Stimulated activated CD4-positive, alpha-beta T cell treated with anti-CD3 and anti-CD28 coated beads, Interleukin-1b, Interleukin-23, amount 100 ng/mL, for 4 hours (primary cell): ENCODE data around the gene AOC1.
"Not testable (repeated sequence)": the region's sequence is repeated elsewhere in the genome, so short reads cannot be mapped to it uniquely, and the experiment has no call there.

Experiments
- DNase-seq, 2 donors: peaks; one replicate each; pipeline ENCODE4 v3.0.0-alpha.2; 2020; ENCODE audit warnings: low read depth in 2 of 2

Gene AOC1

DNA sequence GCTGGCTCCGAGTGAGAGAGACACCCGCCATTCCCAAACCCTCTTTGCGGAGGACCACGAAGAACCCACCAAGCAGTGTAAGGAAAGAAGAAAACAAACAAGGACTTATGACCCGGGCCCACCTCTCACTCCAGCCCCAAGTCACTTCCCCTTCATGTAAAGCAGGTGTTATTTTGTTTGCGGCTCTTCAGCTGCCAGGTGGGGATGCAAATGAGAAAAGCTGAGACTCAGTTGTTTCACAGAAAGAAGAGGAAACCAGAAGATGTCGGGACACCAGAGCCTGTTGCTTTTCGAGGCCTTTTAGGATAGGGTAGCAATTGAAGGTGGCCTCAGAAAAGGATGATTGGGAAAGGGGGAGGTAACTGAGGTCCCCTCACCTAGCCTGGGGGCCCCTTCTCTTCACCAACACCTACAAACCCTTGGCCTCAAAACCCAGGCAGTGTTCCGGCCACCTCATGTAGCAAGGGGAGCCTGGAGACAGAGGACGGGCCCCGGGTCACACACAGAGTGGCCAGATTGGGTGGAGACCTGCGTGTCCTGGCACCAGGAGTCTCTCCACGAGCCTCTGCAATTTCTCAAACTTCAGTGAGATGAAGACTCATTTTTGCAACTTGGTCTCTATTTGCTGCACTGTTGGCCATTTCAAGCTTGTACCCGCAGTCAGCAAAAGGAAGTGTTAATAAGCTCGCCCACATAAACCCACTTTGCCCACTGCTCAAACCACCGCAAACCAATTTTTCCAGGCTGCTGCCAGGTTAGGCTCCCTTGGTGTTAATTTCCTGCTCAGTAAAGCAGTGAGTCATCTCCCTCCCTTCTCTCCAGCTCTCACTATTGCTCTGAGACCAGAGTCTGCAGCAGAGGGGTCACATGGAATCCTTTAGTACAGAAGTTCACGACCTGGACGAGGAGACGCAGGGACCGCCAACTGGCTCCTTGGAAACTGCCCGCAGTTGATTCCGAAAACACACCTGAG lies 45.5 kb downstream of the AOC1 start:
- no peak for DNase-seq

DNA sequence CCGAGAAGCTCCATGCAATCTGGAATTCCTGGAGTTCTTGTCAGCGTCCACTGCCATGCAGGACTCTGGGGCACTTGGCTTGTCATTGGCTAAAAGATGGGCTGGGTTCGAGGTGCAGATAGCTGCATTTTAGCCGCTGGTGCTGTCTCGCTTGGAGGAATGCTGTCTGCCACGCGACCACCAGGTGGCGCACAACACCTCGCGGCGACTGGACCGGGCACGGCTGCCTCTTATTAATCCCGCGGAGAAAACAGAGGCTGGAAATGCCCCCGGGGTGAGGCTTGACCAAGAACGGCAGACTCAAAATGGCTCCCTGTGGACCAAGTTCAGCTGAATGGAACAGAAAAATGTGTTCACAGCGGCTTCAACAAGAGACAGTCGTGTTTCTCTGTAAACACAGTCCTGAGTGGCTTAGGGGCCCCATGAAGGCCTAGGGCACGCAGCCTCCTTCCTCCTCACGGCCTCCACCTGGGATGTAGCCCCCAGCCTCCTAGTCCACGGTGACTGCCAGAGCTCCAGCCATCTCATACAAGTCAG lies 46.2 kb downstream of the AOC1 start:
- DNase-seq: peak; percentile 77 to 81

DNA sequence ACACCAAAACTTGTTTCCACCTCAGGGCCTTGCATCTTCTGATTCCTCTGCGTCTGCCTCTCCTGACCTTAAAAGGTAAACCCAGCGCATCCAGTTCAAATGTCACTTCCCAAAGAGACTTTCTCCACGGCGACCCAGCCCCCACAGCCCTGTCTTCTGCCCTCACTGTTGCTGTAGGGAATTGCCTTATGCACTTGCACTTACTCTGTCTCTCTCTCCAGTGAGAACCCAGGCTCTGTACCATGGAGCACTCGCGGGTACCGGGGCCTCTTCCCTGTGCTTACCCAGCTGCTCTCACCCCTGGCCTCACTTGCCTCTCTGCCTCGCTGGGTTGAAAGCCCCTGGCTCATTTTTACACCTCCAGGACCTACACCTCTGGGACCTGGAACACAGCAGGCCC lies 48.4 kb downstream of the AOC1 start:
- no peak for DNase-seq

DNA sequence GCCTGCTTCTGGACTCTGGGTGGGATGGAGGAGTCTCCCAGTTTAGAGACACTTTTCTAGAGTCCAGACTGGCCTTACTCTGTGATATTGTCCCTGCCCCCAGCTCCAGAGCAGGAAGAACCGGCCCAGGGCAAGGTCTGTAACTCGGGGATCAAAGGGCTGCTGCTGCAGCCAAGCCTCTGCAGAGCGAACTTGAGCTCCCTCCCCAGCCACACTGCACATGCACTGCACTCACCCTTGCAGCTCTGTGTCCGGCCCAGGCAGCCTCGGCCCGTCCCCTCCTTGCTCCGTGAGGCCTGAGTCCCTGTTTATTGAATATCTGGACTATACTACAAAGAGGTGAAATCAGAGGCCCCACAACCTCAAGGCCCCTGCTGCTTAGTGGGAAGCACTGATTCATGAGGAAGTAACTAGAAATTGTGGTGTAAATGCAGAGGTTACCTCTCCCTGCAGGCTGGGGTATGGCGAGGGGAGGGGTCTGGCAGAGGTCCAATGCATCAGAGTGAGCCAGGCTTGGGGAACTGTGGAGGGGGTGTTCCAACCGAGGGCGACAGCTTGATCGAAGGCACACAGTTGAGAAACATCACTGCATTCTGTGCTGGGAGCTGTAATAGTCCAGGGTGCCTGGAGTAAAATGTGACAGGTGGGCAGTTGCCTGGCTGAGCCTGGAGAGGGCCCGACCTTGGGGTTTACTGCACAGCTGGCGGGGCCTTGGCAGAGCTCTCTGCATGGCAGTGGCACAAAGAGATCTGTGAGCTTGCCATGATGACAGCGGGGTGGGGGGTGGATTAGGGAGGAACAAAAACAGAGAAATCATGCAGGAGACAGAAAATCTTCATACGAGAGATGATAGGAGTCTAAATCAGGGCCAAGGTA lies 49.1 kb downstream of the AOC1 start:
- DNase-seq: no peak

DNA sequence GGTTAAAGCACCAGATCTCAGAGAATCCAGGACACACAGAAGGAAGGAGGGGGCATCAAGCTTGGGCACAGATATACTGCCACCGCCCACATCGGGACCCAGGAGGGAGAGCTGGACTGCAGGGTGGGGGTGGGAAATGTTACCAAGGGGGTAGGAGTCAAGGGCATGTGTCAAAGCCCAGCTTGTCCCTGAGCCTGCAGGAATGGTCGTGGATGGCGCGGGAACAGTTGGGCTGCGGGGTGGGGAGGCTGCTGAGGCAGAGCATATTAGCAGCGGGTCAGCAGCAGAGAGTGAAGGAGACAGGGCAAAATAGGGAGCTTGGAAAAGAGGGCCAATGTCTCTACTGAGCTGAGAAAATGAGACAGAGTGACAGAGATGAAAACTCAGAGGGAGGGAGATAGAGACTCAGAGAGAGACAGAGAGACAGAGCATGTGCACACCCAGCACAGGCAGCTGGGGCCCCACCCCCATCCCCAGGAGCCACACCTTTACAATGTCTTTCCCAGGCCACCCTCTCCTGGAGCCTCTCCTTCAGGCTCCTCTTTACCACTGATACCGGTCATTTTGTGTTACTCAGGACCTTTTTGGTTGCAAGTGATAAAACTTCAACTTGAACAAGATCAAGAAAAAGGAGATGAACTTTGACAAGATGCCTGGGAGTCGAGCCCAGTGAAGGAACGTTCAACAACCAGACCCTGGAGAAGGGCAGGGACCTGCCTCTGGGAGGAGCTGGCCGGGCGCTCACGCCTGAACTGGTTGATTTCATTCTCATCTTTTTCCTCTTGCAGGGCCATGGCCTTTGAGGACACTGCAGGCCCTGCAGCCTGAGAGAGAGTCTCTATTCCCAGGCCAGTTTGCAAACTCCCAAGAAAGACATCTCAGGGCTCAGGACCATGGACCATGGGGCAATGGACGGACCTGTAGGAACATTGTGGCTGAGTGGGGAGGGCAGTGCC lies 50.0 kb downstream of the AOC1 start:
- no peak for DNase-seq

DNA sequence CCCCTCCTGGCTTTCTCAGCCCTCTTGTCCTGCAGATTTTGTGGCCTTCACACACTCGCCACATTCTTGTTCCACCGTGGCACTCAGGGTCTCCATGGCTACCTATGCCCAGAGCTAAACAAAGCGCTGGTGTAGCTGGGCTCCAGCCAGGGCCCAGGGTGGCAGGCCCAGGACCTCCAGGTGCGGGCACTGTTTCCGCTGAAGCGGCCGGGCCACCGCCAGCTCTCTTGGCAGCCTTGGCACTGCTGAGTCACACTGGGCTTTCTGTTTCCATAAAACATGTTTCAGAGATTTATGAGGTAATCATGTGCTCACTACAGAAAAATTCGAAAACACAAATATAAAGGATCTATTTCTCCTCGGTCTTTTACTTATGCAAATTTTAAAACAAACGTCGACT lies 51.3 kb downstream of the AOC1 start:
- no peak for DNase-seq

DNA sequence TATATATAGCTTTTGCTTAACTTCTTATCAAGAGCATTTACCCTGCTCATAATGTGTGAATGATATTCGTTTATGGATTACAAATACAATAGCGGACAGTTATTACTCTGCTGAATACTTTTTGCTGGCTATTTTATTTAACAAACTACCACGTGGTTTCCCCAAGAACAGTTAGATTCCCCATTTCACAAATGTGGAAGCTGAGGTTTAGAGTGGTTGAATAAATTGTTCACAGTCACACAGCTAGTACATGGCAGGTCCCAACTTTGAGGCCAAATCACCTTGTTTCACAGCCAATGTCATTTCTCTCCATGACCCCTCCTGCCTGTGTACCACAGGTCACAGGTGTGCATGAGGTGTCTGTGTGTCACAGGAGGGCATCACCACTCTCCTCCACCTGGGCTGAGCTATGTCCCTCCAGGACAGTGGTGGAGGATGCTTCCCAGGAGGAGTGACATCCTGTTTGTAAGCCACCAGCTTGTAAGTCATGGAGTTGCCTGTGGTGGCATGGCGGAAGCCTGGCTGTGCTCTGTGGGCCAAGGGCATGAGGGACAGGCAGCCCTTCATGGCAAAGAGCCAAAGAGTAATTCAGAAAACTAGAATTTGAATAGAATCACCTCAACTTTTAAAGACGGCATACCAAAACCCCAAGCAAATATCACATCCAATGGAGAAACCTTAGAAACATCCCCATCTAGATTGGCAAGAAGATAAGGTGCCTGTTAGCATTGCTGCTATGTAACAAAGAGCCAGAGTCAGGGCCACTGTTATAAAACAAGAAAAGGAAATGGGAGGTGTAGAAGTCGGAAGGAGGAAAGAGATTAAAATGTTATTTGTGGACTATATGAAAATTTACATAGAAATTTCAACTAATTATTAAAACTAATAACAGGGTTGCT lies 51.9 kb downstream of the AOC1 start:
- no peak for DNase-seq

DNA sequence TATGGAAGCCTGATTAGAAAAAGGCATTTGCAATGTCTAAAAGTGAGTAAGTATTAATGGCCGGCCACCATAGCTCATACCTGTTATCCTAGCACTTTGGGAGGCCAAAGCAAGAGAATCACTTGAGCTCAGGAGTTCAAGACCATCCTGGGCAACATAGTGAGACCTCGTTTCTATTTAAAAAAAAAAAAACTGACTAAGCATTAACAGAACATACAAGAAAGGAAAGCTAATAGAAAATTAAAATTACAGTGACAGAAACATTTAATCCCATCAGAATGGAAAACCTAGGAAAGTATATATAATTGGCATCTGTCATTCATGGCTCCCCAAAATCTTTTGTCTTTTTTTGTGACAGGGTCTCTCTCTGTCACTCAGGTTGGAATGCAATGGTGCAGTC lies 55.9 kb downstream of the AOC1 start:
- DNase-seq: no peak

DNA sequence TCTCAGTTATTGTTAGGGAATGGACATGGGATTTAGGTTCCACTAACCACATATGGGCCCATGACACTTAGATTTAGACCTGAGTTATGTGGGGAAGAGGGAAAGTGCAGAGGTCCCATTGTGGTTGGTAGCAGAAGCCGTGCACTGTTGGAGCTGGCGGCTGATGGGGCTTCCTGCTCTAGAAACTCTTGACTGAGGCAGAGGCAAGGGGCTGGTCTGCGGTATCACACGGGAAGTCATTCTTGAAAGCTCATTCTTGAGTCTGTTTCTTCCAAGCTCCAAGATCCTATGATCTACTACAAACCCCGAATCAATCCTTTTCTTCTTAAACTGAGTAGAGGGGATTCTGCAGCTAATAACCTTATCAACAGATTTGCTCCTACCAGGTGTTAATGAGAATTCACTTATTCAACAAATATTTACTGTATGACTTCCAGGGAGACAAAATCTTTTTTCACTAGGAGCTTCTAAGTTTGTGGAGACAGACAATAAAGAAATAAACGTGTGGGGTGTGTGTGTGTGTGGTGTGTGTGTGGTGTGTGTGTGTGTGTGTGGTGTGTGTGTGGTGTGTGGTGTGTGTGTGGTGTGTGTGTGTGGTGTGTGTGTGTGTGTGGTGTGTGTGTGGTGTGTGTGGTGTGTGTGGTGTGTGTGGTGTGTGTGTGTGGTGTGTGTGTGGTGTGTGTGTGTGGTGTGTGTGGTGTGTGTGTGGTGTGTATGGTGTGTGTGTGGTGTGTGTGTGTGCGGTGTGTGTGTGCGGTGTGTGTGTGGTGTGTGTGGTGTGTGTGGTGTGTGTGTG lies 57.1 kb downstream of the AOC1 start:
- DNase-seq: no peak

DNA sequence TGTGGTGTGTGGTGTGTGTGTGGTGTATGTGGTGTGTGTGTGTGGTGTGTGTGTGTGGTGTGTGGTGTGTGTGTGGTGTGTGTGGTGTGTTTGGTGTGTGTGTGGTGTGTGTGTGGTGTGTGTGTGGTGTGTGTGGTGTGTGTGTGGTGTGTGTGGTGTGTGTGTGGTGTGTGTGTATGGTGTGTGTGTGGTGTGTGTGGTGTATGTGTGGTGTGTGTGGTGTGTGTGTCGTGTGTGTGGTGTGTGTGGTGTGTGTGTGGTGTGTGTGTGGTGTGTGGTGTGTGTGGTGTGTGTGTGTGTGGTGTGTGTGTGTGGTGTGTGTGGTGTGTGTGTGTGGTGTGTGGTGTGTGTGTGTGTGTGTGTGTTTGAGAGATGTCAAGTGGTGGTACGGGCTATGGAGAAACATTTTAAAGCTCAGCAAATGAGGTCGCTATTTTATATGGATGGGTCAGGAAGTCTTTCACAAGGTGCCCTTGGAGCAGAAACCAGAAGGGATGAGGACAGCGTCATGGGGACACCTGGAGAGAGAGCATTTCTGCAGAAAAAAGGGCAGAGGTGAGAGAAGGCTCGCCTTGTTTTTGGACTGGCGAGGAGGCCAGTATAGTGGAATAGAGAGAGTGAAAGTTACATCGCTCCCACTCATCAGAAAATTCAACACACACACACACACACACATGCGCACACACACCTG lies 58.1 kb downstream of the AOC1 start:
- not testable (repeated sequence) for DNase-seq

DNA sequence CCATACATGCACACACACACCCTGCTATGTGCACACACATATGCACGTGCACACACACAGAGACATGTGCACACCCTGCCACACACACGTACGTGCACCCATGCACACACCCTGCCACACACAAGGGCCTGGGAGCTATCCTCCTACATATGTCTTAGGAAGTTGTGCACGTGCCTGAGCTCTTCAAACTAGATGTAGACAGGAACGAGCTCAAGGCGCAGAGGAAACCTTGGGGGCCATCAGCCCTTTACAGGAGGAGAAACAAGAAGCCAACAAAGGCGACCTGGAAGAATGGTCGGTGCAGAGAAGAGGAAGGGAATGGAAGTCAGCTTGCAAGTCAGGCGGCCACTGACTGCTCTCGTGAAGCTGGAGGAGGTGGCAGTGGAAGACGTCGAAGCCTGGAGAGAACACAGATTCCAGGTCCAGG lies 58.7 kb downstream of the AOC1 start:
- DNase-seq: no peak
